Stimulated activated CD8-positive, alpha-beta memory T cell treated with anti-CD3 and anti-CD28 coated beads, Interleukin-7, amount 100 ng/mL, for 4 hours (primary cell): ENCODE measurements around the gene PICALM.
"Not testable (repeated sequence)": the region's sequence is repeated elsewhere in the genome, so short reads cannot be mapped to it uniquely, and the experiment has no call there.

Source experiments
- DNase-seq, 2 donors: peaks; one replicate each; pipeline ENCODE4 v3.0.0-alpha.2; 2020; ENCODE audit warnings: low read depth in 2 of 2

PICALM gene

DNA sequence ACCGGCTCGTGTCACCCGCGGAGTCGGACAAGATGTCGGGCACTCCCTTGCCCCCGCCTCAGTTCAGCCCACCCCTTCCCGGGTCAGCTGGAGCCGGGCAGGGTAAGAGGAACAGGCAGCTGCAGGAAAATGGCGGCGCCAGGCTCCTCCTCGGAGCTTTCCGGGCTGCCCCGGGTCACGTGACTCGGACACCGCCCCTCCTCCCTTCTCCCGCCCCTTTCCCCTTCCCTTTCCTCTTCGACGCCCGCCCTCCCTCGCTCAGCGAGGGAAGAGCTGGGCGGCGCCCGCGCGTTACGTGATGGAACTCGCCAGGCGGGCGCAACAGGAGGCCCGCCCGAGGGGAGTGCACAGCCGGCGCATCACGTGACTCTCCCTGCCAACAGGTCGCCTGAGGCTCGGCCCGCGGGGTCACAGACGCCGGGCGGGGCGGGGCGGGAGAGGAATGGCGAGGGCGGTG, at the start of gene PICALM:
Gene PICALM, minus strand, starts transcription at position 134 of the 457 bp plus-strand sequence. CDS start 304 bp downstream, outside the sequence.
- peak; percentile 94 to 98 for DNase-seq

- no peak for DNase-seq
Observed at GRCh38 chr11:86118253-86118652, 49.4 kb upstream of the PICALM start.

DNA sequence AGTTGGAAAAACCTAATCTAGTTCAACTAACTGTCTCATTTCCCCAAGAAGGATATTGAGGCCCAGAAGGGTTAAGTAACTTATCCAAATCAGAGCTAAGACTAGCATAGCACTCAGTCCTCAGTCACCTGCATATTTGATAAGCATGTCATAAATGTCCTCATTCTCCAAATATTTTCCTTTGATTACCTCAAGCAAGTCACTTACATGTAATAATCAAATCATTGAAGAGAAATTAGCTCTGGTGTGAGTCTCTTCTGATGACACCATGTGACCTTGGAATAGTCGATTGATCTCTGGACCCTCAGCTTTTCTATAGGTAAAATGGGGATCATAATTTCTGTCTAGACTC, 48.8 kb upstream of the PICALM start:
- DNase-seq = no peak

DNA sequence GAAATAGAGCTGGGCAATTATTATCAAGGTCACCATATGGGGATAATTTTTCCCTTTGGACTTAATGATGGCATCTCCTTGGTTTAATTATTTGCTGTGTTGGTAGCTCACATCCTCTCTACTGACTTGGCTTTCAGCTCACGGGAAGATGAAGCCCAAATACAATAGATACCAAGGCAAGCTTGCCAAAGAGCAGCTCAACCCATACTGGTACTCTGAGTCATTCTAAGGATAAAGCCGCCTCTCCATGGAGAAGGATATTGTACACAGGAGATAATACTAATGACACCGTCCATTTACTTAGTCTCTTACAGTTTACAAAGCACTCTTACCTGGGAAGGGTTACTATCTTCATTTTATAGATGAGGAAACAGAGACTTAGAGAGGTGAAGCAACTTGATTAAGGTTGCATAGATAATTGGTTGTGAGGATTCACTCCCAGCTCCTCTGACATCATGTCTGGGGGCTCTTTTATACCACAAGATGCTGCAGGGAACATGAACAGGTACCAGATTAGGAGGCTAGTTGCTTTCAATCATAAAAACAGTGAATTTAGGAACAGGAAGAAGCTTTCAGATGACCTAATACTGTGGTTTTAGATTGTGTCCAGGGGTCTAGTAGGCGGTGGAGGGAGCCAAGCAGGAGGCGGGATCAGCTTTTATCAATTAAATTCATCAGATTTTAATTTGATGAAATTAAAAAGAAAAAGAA, 48.3 kb upstream of the PICALM start:
- DNase-seq = no peak

DNA sequence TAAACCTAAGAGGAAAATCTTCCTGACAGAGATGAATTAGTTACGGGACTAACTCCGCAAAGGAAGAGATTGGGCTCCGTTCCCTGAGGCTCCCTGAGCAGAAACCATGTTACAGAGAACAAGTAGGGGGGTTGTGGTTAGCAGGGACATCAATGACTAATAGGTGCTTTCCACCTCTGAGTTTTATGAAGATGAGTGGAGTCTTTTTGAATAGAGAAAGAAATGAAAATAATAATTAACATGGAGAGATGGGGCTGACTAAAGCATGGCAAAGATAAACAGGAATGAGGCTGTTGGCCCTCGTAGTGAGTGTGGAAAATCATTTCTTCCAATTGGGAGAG, 47.5 kb upstream of the PICALM start:
- DNase-seq = peak in 1 of 2 donors; percentile 14

- DNase-seq = no peak
Observed at GRCh38 chr11:86115542-86116385, 46.9 kb upstream of the PICALM start.

DNA sequence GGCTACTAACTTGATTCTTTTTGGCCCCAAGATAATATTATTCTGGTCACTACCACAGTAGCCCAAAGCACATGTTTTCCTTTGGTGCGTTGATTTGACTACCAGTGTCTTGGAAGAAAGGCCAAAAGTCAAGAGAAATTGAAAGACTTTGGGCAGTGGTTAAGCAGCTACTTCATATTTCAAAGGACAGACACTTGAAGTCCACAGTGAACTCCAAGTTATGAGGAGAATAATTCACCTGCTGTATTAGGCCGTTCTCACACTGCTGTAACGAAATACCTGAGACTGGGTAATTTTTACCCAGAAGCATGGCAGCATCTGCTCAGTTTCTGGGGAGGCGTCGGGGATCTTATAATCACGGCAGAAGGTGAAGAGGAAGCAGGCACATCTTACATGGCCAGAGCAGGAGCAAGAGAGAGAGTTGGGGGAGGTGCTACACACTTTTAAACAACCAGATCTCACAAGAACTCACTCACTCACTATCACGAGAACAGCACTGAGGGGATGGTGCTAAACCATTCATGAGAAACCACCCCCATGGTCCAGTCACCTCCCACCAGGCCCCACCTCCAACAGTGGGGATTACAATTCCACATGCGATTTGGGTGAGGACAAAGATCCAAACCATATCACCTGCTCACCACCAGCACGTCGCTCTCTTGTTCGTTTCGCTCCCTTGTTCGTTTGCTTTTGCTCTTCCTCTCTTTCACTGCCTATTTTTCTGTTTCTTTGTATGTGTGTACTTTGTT, 40.2 kb upstream of the PICALM start:
- DNase-seq = no peak

GRCh38 chr11:86108191-86108590, 39.3 kb upstream of the PICALM start:
- no peak for DNase-seq

- DNase-seq = no peak
Observed at GRCh38 chr11:86106916-86107315, 38.0 kb upstream of the PICALM start.

DNA sequence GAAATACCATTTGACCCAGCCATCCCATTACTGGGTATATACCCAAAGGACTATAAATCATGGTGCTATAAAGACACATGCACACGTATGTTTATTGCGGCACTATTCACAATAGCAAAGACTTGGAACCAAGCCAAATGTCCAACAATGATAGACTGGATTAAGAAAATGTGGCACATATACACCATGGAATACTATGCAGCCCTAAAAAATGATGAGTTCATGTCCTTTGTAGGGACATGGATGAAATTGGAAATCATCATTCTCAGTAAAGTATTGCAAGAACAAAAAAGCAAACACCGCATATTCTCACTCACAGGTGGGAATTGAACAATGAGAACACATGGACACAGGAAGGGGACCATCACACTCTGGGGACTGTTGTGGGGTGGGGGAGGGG, 37.1 kb upstream of the PICALM start:
- DNase-seq = not testable (repeated sequence)

- not testable (repeated sequence) for DNase-seq
Observed at GRCh38 chr11:86105601-86106000, 36.7 kb upstream of the PICALM start.

GRCh38 chr11:86103808-86104207, 34.9 kb upstream of the PICALM start:
- DNase-seq = no peak

DNA sequence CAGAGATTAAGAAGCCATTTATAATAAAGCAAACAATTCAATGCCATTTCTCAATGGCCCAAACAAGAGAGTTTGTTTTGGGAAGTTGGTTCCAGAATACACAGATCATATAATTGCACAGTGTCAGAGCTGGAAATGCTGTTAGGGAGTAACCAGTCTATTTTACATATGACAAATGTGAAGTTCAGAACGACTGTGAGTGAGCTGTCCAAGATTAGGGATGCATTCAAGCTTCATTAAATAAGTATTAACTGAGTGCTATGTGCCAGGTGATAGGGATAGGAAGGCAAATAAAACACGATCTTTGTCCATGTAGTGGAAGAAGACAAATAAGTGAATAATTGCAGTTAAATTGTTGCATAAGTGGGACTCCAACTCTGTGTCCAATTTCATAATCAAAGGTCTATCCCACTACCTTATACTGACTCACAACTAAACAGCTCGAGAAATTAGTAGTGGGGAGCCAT, 33.1 kb upstream of the PICALM start:
- DNase-seq = no peak

- DNase-seq = no peak
Observed at GRCh38 chr11:86101493-86101892, 32.6 kb upstream of the PICALM start.

DNA sequence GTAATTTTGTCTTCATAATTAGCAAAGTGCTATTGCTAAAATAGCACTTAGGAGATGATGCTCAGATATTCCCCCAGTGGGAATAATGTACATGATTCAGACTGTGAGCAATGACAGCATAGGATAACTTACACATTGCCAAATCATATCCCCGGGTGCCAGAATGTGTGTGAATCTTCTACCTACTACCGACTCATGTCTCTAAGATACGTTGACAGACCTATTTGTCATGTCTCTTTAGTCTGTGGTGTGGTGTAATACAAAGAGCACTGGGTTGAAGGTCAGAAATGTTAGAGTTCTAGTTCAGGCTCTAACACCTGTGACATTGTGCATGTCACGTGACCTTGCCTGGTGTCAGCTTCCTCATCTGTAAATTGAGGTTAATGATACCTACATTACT, 31.0 kb upstream of the PICALM start:
- DNase-seq = no peak

- DNase-seq = no peak
Observed at GRCh38 chr11:86097980-86098379, 29.1 kb upstream of the PICALM start.

- DNase-seq = no peak
Observed at GRCh38 chr11:86091566-86091965, 22.7 kb upstream of the PICALM start.

DNA sequence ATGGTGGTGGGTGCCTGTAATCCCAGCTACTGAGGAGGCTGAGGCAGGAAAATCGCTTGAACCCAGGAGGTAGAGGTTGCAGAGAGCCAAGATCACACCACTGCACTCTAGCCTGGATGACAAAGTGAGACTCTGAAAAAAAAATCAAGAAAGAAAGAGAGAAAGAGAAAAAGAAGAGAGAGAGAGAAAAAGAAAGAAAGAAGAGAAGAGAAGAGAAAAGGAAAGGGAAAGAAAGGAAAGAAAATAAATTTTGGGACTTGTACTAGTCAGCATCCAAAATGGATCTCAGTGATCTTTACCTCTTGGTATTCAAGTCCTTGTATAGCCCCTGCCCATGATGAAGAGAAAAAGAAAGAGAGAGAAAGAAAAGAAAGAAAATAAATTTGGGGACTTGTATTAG, 22.2 kb upstream of the PICALM start:
- no peak for DNase-seq

- no peak for DNase-seq
Observed at GRCh38 chr11:86089659-86090058, 20.8 kb upstream of the PICALM start.

DNA sequence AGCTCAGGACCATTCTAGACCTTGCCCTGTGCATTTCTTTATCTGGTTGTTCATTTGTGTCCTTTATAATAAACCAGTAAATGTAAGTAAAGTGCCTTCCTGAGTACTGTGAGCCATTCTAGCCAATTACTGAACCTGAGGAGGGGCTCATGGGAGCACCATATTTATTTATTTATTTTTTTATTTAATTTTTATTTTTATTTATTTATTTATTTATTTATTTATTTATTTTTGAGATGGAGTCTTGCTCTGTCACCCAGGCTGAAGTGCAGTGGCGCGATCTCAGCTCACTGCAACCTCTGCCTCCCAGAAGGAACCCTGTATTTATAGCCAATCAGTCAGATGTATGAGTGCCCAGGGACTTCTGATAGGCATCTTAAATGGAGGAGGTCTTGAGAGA, 18.8 kb upstream of the PICALM start:
- not testable (repeated sequence) for DNase-seq

DNA sequence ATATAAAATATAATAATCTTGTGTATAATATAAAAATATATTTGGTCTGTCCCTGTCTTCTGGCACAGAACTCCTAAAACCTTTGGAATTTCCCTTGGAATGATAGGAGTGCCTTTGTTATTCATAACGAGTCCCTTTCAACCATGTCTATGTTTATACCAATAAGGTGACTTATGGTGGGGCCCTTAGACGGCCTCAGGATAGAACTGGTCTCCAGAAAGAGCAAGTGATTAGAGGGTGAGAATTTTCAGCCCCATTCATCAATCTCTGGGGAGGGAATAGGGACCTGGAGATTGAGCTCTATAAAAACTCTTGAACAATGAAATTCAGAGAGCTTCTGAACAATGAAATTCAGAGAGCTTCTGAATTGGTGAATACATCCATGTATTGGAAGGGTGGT, 18.4 kb upstream of the PICALM start:
- DNase-seq = no peak

DNA sequence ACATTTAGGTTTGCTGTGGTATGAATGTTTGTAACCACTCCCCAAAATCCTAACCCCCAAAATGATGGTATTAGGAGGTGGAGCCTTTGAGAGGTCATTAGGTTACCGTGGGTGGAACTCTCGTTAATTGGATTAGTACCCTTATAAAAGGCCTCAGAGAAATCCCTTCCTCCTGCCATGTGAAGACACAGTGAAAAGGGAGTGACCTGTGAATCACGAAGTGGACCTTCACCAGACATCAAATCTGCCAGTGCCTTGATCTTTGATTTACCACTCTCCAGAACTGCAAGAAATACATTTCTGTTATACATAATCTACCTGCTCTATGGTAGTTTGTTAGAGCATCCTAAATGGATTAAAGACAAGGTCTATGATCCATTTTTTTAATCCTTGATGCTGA, 12.6 kb upstream of the PICALM start:
- no peak for DNase-seq
